ENCODE results near the gene CPNE4.
"Not testable (repeated sequence)": the region's sequence is repeated elsewhere in the genome, so short reads cannot be mapped to it uniquely, and the experiment has no call there.

CPNE4 gene

DNA sequence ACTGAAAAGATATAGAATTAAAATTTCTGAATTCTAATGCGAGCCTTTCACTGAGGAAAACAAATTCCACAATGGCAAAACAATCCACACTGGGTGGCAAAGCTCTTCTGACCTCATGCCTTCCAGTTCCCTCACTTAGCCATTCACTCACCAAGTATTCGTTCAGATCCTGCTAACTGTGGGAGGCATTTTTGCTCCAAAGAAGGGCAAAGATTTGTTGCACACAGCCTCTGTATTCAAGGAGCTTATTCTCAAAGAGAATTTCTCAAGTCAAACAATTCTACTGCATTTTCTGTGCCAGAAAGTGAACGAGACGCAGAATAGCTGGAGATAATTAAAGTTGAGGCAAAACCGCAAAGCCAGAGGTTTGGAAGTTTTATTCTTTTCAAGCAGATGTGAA, 77.3 kb downstream of the CPNE4 start:
- DNase-seq, result no peak

- no peak for DNase-seq
These were observed 86.0 kb downstream of the CPNE4 start for GRCh38 chr3:131948806-131949205.

DNA sequence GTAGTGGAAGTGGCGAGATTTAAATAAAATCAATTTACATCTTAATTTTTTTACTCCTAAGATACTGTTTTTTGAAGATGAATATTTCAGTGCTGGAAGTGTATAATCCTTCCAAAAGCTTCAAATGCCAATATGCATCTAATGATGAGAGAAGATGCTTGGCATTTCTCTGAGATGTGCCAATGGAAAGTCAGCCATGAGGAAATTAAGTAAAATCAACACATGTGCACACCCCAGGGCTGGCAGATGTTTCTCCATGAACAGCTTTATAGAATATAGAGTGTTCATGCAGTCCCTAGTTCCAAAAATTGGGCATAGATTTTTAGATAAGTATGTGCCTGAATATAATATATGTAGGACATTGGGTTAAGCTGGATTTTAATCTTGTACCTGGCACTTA, 90.1 kb downstream of the CPNE4 start:
- no peak for DNase-seq

DNA sequence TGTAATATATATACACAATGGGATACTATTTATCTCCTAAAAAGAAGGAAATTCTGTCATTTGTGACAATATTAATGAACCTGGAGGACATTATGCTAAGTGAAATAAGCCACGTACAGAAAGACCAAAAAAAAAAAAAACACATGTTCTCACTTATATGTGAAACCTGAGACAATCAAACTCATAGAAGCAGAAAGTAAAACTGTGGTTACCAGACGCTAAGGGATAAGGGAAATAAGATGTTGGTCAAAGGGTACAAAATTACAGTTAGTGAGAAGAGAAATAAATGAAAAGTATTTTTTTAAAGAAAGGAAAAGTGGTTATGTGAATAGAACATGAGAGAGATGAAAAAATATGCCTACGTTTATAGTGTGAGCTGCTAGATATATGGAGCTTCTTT, 101.1 kb downstream of the CPNE4 start:
- no peak for DNase-seq

- DNase-seq, result no peak
These were observed 106.2 kb downstream of the CPNE4 start for GRCh38 chr3:131928593-131928992.

DNA sequence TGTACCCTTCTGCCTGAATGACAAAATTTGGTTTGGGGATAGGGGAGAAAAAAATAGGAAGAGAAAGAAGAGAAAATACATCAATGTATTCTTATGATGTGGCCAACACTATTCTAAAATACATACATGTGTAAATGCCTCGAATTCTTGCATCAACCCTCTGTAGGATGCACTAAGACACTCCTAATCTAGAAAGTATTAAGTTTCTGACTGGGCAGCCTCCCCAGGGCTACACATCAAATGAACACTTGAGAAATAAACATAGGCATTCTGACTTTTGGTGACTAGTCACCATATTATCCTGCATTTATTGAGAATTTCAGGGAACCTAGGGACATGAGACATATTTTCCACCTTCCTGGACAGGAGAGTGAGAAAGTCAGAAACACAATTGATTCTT, 109.2 kb downstream of the CPNE4 start:
- no peak for DNase-seq

- DNase-seq, result no peak
These were observed 112.5 kb downstream of the CPNE4 start for GRCh38 chr3:131922356-131922755.

DNA sequence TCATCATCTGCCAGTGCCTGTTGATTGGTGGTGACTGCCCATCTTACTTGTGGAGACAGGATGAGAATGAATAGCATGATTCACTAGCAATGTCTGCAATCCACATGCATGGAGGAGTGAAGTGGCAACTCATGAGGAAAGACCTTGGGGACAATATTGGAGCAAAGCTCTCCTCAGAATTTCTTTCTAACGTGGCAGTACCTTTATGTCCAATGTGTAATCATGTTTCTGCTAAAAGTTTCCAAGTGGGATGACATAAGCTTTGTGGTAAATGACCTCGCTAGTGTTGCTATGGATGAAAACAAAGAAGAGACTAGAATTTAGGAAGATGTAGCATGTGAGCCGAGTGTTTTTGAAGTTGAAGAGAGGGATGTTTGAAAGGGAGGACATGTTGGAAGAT, 117.8 kb downstream of the CPNE4 start:
- peak; percentile 4 for DNase-seq

DNA sequence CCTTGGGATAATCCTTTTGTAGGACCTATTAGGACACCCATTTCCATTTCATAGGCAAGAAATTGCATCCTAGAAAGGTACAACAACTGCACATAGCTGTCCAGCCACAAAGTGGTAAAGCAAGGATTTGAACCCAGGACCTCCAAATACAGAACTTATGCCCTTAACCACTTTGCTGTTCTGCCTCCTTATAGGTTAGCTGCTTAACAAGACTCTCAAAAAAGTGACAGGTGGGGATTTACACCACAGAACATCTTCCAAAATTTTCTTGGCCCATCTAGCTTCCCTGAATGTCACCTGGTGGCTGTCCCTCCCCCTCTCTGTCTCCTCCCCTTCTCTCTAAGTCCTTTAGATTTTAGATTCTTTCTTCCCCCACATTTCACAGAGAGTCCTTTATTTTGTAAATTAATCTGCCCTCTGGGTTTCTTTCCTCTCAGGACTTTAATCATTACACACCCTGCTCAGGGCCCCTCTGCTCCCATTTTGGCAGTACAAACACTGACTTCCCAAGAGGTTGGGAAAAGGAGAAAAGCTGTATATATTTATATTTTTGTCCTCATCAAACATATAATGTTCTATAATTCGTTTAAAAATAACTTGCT, 120.6 kb downstream of the CPNE4 start:
- DNase-seq, result no peak

DNA sequence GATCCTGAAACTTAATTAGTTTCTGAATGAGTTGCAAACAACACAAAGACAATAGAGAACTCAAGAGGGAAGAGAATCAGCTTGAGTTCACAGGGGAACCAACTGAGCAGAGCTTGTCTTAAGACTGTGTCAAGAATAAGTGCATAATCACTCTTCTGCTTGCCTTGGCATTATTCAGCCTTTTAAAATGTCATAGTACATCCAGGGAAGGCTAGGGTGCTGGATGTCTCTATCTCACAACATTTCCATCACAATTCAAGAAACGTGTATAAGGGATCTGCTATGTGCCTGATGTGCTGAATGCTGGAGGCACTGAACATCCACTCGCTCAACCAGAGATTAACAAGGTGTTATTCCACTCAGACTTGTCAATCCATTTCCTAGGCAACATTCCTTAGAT, 122.6 kb downstream of the CPNE4 start:
- DNase-seq, result no peak

DNA sequence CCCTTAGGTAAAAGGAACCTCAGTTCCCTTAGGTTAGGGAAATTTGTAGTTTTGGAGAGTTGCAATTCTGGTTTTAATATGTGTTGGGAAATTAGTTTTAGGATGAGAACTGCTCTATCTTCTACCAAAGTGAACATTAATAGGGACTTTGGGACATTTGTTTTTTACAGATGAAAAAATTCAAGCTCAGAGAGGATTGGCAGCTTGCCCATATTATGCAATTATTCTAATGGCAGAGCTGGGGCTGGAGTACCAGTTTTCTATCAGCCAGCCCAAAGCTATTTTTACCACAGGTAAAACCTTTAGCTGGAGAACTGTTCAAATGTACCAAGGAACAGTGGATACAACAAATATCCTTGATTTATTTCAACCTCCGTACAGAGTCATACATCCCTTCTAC, 127.0 kb downstream of the CPNE4 start:
- no peak for DNase-seq

- peak; percentile 48 for DNase-seq
These were observed 130.8 kb downstream of the CPNE4 start for GRCh38 chr3:131903988-131904415.

GRCh38 chr3:131901686-131902085, 133.1 kb downstream of the CPNE4 start:
- no peak for DNase-seq

GRCh38 chr3:131900891-131901290, 133.9 kb downstream of the CPNE4 start:
- DNase-seq, result no peak

- DNase-seq, result no peak
These were observed 135.8 kb downstream of the CPNE4 start for GRCh38 chr3:131899021-131899420.

DNA sequence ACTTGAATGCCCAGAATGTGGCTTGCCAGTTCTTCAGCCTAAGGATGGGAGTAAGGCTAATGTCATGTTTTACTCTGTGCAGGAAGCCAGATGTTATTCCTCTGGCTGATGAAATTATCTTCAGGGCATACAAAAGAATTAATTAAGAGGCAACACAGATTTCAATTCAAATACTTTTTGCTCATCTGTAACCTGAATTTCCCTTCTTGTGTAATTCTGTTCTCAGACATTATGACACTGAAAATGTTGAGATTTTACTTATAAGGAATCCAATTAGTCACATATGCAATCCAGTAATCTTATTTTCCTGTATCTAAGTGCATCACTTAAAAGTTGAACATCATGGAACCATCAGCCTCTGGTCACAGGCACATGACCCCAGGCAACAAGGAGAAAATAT, 136.5 kb downstream of the CPNE4 start:
- DNase-seq, result no peak

DNA sequence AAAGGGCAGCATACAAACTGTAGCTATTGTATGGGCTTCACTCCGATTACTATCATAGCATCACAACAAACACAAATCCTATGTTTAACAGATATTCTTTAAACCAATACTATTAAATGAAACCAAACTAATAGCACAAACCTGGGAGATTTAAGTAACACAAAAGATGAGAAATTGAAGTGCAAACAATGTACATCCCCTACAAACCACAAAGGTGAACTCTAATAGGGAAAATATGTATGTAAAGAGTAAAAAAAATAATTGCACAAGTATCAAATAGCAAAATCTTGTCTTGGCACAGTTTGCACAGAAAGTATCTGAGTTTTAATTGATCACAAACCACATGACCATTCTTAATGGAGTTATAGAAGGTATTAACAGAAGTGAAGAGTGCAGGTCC, 138.5 kb downstream of the CPNE4 start:
- no peak for DNase-seq

DNA sequence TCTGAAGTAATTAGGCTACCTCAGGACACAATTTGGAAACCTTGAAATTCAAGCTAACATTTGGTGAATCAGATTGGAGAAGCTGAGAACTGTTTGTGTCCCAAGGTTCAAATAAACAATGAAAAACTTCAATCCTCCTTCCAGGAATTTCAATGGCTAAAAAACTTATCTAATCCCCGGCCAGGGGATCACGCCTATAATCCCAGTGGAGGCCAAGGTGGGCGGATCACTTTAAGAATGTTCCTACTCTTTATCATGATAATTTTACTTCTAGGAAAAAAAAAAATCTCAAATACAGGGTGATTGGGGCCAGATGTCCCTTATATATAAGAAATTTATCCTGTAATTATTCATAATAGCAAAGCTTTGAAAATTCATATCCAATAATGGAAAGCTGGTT, 139.0 kb downstream of the CPNE4 start:
- no peak for DNase-seq

DNA sequence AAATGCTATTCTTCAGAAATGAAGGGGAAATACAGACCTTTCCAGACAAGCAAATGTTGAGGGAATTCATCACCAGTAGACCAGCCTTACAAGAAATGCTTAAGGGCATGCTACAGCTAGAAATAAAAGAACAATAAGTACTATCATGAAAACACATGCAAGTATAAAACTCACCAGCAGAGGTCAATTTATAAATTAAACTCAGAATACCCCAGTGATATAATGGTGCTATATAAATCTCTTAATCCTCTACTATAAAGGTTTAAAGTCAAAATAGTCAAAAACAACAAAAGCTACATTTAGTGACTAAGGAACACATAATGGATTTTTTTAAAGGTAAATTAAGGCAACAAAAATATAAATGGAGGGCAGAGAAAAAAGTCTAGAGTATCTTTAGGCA, 142.5 kb downstream of the CPNE4 start:
- peak; percentile 3 for DNase-seq

- not testable (repeated sequence) for DNase-seq
These were observed 148.9 kb downstream of the CPNE4 start for GRCh38 chr3:131885871-131886270.

DNA sequence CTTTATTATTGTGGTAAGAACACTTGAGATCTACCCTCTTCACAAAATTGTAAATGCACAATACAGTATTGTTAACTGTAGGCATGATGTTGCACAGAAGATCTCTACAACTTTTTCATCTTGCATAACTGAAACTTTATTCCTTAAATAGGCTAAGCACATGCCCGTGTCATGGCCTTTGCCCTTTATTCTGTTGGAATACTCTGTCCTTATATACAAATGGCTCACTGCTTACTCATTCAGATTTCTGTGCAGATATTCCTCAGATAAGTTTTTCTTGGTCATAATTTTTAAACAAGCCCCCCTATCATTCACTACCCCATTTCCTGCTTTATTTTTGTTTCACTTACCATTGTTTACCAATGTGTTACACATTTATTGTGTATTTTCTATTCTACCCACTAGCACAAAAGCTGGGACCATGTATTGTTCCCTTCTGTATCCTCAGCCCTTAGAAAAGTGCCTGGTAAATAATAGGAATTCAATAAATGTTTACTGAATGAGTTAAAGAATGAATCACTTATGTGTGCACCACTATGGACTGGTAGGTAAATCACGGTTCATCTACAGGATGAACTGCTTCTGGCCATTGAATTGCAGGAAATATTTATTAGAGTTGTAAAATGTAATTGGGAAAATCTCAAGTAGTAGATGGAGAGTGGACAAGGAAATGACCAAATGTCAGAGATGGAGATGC, 151.0 kb downstream of the CPNE4 start:
- DNase-seq, result peak; percentile 9

GRCh38 chr3:131883086-131883485, 151.7 kb downstream of the CPNE4 start:
- DNase-seq, result no peak

GRCh38 chr3:131881777-131882176, 153.0 kb downstream of the CPNE4 start:
- no peak for DNase-seq

- DNase-seq, result no peak
These were observed 153.9 kb downstream of the CPNE4 start for GRCh38 chr3:131880948-131881347.

GRCh38 chr3:131868203-131868602, 166.6 kb downstream of the CPNE4 start:
- no peak for DNase-seq
